GM19351 (cell line): Measurements from ENCODE around the gene OVOL3.
"Not testable (repeated sequence)": the region's sequence is repeated elsewhere in the genome, so short reads cannot be mapped to it uniquely, and the experiment has no call there.

Source experiments
- ATAC-seq: cut with Tn5 transposase; IDR thresholded peaks from one replicate; pipeline ENCODE4 v1.9.1; 2021; ENCODE audit warnings: mild to moderate bottlenecking, moderate library complexity; ENCODE audit not compliant: unreplicated experiment

OVOL3 gene

DNA sequence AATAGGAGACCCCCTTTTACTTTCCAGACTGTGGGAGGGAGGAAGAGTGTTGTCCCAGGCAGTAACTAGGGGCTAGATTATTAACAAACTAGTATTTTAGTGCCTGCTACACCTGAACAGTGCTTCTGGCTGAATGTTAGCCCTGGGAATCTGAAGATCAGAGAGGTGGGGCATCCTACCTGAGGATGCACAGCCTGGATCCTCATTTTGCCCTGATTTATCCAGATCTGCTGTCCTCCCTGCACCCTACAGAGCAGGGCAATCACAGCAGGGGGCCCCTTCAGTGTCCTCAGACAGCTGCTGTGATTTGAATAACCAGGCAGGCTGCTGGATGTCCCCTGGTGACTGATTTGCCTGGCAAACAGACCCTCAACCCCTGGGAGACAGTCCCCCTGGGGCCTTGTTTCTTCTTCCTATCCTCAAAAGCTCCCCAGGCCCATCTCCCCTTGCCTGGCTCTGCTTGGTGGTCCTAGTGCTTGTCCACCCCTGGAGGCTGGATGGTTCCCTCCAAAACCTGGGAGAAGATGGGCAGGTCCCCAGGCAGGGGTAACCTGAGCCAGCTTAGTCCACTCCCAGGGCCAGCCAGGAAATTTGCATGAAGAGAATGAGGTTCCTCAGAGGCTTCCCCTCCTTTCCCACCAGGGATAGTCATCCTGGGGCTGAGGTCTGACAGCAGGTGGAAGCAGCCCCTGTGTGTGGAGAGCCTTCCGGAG is at the start of gene OVOL3:
Gene OVOL3 (plus strand): TSS at position 657 of the 713 bp plus-strand sequence. CDS start 60 bp downstream, outside the sequence.
- ATAC-seq, result no peak

DNA sequence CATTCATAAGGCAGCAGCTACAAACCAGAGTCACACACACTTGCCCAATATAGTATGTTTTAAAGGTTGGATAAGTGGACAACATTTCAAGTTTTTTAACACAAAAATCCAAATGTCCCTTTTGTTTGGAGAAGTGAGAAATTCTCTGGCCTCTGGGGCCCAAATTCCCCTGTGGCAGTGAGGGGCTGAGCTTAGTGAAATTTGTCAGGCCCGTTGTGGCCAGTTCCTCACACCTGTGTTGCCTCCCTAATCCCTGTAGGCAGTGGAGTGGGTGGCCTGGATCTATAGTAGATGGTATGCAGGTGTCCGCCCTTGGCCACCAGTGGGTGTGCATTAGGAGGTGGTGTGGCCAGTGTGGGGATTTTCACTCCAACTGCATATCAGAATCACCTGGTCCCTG is 49.6 kb upstream of the OVOL3 start:
- no peak for ATAC-seq

DNA sequence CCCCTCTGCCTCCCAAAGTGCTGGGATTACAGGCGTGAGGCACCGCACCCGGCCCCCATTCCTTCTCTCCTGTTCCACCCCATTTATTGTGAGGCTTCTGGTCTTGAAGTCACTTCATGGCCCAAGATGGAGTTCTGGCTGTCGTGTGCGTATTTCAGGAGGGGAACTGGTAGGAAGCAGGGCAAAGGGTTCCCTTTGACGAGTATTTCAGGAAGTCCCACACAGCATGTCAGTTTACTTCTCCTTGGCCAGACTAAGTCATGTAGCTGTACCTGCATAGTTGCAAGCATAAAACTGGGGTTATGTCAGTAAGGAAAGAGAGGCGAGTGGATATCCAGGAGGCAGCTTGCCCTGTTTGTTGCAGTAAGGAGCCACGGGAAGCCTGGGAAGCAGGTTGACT is 46.1 kb upstream of the OVOL3 start:
- ATAC-seq, result no peak

DNA sequence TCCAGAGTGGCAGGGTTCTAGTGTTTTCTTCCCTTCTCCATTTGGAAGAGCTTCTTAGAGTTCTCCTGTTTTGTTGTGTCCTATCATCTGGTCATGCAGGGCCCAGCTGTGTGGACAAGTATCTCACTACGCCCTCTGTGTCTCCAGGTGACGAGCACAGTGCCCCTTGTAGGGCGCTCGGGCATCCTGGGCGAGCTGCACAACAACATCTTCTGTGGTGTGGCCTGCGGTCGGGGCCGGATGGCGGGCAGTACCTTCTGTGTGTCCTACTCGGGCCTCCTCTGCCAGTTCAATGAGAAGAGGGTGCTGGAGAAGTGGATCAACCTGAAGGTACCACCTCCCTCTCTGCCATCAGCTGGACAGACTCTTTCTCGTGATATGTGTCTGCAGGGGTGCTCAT is 43.3 kb upstream of the OVOL3 start:
- ATAC-seq, result no peak

DNA sequence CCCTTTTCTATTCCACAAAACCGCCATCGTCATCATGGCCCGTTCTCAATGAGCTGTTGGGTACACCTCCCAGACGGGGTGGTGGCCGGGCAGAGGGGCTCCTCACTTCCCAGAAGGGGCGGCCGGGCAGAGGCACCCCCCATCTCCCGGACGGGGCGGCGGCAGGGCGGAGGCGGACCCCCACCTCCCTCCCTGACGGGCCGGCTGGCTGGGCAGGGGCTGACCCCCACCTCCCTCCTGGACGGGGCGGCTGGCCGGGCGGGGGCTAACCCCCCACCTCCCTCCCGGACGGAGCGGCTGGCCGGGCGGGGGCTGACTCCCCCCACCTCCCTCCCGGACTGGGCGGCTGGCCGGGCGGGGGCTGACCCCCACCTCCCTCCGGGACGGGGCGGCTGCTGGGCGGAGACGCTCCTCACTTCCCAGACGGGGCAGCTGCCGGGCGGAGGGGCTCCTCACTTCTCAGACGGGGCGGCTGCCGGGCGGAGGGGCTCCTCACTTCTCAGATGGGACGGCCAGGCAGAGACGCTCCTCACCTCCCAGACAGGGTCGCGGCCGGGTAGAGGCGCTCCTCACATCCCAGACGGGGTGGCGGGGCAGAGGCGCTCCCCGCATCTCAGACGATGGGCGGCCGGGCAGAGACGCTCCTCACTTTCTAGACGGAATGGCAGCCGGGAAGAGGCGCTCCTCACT is 42.0 kb upstream of the OVOL3 start:
- ATAC-seq, result not testable (repeated sequence)

DNA sequence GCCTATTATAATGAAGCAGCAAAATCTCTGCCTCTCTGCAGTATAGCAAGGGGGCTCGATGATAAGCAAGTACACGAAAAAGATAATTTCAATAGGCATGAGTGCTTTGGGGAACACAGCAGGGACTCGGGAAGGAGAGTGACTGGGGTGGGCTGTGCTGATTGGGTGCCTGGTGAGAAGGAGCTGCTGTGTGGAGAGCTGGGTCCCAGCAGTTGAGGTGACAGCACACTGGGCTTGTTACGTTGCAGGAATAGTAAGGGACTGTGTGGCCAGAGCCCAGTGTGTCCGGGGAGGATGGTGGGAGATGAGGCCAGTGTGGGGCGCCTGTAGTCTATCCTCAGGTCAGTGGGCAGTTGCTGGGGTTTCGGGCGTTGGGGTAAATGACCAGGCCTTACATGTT is 38.9 kb upstream of the OVOL3 start:
- ATAC-seq, result no peak

DNA sequence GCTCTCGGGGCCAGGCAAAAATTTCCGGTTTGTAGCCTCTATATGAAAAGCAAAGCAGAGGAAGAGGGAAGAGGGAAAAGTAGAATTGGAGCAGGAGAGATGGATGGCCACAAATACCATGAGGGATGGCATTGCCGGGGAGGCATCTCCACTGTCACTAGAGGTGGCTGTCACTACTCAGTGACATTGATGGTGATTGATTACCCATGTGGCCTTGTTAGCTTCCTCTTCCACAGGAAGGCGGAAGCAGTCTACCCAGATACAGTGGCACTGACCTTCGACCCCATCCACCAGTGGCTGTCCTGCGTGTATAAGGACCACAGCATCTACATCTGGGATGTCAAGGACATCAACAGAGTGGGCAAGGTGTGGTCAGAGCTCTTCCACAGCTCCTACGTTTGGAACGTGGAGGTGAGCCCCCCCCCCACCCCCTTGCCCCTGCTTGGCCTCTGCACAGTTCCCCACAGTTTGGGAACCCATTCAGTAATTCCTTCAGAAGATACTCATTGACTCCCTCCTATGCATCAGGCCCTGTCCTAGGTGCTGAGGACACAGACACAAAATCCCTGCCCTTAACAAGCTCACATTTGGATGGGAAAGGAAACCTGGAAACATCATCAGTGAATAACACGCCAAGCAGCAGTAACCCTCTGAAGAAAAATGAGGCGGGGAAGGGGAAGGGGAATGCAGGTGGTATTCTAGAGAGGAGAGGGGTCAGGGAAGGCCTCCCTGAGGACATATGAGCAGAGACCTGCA is 37.6 kb upstream of the OVOL3 start:
- no peak for ATAC-seq

DNA sequence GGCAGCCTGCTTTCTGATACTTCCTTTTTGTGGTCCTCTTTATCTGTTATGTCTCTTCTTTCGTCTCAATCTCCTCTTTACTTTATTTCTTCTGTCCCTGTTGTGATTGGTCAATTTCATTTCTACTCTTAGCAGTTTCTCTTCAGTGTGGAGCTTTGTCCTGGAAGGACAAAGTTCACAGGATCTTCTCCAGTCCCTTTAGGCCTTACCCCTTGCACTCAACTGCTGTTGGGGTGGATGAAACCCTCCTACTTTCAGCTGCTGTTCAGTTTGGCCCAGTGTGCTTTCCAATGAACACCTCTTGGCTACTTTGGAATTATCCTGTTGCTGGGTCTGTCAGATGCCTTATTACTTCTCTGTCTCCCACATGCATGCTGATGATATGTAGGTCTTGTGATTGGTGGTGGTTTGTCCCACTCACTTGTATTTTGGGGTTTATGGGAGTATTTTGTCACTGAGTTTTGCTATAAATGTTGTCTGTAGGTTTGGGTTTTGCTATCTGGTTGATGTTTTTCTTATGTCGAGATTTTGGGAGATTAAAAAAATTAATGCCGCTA is 31.5 kb upstream of the OVOL3 start:
- ATAC-seq, result no peak

DNA sequence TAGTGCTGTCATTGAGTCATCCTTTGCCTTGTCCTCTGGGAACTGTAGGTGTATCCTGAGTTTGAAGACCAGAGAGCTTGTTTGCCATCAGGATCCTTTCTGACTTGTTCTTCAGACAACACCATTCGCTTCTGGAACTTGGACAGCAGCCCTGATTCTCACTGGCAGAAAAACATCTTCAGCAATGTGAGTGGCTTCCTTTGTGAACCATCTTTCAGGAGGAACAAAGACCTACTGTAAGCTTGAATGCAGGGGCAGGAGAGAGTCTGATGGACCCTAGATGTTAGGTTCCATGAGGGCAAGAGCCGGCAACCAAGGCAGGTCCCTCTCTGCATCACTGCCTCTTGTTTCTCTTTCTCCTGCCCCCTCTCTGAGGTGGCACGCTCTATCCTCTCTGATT is 29.6 kb upstream of the OVOL3 start:
- no peak for ATAC-seq

DNA sequence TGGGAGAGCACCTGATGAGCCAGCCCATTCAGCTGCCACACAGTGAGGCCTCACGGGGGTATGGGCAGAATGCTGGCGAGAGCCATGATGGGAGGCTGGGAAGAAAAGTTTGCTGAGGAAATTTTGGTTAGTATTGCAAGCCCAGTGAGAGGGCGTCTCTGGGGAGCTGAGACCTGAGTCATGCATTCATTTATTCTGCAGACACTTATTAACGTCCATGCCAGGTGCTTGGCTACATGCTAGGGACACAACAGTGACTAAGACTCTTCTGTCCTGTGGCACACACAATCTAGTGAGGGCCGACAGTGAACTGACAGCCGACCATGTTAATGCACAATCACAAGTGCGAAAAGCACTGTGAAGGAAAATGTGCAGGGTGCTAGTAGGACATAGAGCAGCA is 29.0 kb upstream of the OVOL3 start:
- ATAC-seq, result no peak

DNA sequence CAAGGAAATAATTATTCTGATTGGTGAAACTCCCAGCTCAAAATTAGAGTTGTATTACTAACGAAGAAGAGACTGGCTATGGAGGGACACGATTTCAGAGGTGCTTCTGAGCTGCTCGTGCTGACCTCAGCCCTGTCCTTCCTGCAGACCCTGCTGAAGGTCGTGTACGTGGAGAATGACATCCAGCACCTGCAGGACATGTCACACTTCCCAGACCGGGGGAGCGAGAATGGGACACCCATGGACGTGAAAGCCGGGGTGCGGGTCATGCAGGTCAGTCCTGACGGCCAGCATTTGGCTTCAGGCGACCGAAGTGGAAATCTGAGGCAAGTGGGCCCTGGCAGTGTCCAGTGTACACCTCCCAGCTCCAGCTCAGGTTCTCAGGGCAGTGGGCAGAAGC is 28.0 kb upstream of the OVOL3 start:
- ATAC-seq, result no peak

DNA sequence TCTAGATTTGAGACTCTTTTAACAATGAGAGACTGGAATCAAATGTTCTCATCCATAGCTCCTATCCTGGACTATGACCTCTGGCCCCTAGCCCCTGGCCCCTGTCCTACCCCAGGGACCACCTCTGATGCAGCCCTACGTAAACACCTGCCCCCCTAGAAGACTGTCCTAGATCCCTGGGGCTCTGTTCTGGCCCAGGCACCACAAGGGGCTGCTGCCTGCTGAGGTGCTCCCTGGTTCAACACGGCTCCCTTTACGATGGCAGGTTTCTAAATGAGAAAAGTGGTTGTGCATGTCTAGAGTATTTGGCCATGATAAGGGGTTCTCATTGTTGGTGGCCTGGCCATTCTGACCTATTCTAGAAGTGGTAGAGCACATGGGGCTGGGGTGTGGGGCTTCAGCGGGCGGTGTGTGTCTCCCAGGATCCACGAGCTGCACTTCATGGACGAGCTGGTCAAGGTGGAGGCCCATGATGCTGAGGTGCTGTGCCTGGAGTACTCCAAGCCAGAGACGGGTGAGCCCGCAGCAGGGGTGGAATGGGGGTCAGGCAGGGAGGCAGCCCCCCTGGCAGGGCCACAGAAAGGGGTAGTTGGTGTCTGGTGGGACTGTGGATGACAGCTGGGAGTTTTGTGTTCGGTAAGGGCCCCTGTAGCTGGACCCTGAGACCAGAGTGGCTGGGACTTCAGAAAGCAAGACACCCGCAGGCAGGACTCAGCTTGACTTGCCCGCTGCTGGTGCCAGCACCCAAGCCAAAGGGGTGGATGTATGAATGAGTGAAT is 26.5 kb upstream of the OVOL3 start:
- ATAC-seq, result no peak

DNA sequence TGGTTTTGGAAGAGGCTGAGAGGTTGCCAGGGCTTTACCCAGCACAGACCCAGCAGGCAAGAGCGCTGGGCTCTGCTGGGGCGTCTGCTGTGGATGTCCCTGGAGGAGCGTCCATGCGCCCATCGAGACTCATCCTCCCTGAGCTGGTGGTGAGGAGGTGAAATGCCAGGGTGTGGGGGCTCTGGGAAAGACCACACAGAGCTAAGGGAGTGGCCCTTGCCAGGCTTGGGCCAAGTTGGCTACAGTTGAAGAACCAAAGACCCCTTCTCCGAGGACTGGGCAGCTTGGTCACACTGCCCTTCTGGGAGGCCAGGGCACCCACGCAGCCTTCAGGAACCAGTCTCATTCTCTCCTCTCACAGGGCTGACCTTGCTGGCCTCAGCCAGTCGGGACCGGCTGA is 24.6 kb upstream of the OVOL3 start:
- ATAC-seq, result no peak

DNA sequence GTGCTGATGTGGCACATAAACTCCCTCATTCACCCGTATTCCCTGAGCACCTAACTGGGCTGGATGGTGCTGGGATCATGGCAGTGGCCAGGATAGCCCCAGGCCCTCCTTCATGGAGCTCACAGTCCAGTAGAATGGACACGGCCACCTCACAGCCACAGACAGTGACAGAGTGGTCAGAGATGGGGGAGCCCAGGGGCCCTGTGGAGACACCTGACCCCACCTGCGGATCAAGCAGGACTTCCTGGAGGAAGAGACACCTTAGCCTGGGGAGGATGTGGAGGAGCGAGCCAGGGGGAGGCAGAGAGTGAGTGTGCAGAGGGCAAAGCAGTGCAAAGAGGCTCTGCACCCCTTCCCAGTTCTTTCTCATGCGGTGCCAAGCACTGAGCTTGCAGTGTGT is 21.1 kb upstream of the OVOL3 start:
- ATAC-seq, result no peak

DNA sequence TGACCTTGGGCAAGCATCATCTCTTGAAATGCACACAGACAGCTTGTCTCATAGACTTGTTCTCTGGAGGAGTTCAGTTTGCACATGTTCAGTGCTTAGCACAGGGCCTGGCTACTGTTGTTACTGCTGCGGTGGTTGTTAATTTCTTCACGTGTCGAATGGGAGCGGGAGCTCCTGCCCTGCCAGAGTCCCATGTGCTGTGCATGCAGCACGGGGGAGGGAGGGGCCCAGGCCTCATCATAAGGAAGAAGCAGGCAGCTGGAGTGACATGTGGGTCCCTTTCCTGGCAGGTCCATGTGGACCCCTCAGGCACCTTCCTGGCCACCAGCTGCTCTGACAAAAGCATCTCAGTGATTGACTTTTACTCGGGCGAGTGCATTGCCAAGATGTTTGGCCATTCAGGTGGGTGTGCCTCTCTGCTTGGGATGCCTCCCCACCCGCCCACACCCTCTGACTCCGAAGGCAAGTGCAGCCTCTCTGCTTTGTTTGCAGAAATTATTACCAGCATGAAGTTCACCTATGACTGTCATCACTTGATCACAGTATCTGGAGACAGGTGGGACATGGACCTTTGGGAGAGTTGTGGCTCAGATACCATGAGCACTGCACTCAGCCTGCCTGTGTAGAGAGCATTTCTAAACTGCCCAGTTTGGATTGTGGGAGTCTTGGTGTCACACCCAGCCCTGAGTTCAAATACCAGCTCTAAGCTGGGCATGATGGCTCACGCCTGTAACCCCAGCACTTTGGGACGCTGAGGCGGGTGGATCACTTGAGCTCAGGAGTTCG is 19.8 kb upstream of the OVOL3 start:
- no peak for ATAC-seq

DNA sequence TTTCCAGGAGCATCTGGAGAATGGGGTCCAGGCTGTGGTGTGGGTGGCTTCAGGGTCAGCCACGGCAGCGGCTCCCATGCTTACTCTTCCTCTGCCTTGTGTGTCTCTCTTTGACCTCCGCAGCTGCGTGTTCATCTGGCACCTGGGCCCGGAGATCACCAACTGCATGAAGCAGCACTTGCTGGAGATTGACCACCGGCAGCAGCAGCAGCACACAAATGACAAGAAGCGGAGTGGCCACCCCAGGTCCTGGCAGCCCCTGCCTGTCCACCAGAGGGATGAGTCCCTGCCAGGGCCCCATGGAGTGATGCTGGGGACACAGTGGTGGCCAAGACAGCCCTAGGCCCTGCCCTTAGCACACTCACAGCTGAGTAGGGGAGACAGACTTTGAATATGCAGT is 18.4 kb upstream of the OVOL3 start:
- ATAC-seq, result no peak

DNA sequence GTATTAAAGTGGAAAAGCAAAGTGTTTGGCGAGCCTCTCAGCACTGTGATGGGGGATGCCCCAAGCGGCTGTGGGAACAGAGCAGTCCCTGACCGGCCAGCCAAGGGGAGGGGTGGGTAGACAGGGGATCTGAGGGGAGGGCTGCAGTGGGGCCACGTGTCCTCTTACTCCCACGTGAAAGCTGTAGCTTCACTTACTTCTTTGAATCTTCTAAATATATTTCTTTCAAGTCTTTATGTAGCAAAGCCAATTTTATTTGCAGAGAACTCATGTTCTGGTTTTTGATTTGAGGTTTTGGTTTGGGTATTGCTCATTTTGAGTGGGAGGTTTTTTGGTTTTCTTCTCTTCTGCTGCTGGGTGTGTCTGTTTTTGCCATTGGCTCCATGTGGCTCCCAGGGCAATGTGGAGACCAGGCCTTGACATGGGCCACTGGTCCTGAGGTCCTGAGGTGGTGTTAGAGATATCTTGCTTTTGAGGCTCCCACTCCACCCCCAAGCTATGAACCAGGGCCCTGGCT is 17.7 kb upstream of the OVOL3 start:
- no peak for ATAC-seq

DNA sequence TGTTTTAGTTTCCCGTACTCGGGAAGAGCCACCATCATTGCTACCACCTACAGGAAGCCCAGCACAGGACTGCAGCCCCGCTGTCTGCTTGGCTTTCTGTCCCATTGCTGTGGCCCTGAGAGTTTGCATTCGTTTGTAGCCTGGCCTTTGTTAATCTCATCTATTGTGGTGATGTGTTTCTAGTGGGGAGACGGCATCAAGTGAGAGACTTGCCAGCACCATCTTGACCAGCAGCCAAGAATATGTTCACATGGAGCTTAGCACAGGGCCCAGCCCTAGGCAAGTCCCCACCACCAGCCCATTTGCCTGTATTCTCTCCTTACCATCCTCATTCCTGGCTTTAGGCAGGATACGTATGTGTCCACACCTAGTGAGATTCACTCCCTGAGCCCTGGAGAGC is 17.3 kb upstream of the OVOL3 start:
- ATAC-seq, result no peak

DNA sequence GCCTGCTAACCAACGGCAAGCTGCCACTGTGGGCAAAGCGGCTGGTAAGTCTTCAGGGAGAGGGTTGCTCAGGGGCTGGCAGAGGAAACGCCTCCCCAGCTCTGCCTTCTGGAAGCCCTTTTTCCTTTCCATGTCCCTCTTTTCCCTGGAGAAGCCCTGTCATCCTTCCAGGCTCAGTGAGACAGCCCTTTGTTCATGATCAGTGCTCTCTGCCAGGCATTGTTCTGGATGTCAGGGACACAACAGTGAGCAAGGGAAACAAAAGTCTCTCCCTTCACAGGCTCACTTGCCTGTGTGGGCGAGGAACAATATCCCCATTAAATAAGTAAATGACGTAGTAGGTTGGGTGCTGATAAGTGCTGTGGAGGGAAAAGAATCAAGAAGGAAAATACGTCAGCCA is 13.9 kb upstream of the OVOL3 start:
- no peak for ATAC-seq
